Measurements from ENCODE around the gene BGN.

Gene BGN

DNA sequence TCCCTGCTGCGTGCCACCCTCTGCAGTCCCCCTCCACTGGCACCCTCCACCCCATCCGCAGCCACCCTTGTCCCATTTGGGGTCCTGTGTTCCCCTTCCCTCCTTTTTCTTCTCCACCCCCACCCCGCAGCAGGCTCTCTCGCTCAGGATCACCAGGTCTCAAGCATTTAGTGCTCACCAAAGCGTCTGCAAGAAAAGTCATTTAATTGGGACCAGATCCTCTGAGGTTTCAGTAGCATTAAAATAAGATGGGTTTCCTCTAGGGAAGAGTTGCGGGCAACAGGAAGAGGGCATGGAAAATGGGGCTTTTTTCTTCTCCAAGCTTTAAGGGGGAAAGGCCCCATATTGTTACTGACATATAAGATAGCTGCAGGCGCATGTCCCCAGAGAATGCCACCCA lies 19.5 kb upstream of the BGN start:
- TF ChIP-seq, protein P1, sequence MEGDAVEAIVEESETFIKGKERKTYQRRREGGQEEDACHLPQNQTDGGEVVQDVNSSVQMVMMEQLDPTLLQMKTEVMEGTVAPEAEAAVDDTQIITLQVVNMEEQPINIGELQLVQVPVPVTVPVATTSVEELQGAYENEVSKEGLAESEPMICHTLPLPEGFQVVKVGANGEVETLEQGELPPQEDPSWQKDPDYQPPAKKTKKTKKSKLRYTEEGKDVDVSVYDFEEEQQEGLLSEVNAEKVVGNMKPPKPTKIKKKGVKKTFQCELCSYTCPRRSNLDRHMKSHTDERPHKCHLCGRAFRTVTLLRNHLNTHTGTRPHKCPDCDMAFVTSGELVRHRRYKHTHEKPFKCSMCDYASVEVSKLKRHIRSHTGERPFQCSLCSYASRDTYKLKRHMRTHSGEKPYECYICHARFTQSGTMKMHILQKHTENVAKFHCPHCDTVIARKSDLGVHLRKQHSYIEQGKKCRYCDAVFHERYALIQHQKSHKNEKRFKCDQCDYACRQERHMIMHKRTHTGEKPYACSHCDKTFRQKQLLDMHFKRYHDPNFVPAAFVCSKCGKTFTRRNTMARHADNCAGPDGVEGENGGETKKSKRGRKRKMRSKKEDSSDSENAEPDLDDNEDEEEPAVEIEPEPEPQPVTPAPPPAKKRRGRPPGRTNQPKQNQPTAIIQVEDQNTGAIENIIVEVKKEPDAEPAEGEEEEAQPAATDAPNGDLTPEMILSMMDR (IDR thresholded peaks at IDR 0.05; ENCODE audit: control insufficient read depth, extremely low read depth, insufficient read depth): no peak
- DNase-seq (ENCODE audit: low read depth): no peak
- no peak overlapping the region for H3K4me3 ChIP-seq (ENCODE audit: low read depth, low read length)

DNA sequence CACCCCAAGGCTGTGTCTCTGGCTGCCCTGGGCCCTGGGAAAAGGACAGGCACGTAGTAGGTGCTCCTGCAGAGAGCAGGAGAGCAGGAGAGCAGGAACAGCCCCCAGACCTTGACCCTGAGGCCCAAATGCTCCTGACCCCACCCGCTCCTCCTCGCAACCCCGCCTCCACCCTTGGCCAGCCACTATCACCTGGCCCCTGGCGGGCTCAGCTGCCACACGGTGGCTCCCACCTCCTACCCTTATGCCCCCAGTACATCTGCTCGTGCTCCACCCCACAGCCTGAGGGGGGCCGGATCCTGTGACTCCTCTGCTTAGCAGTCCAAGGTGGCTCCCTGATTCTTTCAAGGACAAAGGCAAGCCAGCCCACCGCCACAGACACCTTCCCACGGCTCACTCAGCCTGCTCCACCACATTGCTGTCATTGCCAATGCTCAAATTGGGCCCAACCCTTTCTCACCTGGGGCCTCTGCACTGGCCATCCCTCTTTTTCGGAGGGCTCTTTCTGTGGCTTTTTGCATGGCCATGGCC lies 19.0 kb upstream of the BGN start:
- no peak overlapping the region for H3K4me3 ChIP-seq (ENCODE audit: low read depth, low read length)
- TF ChIP-seq, protein P1 (IDR thresholded peaks at IDR 0.05; ENCODE audit: control insufficient read depth, extremely low read depth, insufficient read depth): no peak
- DNase-seq (ENCODE audit: low read depth): no peak

DNA sequence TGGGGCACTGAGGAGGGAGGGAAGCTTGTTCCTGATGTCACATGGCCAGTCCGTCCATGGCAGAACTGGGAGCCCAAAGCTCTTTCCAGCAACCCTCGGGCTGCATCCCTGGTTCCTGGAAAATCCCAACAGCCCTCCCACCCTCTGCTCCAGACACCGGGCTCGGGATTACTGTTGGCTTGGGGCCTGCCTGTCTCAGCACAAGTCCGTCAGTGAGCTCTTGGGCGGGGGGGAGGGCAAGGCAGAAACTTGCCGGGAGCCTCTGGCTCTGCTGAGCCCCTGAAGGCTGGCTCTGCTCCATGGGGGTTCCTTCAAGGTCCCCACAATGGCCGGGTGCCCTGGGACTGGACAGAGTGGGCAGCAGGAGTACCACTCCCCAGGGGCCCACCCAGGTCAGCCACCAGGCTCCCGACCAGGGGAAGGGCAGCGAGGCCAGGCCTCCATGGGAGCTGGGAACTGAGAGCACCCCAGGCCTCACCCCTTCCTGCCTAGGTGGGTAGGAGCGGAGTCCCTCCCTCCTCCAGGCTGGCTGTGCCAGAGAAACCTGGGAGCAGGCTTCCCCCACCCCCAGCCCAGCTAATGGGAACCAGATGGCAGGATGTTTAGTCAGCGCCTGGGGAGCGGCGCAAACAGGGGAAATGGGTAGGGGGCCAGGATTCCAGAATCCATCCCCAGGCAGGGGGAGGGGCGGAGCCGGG lies 18.0 kb upstream of the BGN start:
- no peak overlapping the region for H3K4me3 ChIP-seq (ENCODE audit: low read depth, low read length)
- DNase-seq (ENCODE audit: low read depth): no peak
- TF ChIP-seq, protein P1 (IDR thresholded peaks at IDR 0.05; ENCODE audit: control insufficient read depth, extremely low read depth, insufficient read depth): no peak

DNA sequence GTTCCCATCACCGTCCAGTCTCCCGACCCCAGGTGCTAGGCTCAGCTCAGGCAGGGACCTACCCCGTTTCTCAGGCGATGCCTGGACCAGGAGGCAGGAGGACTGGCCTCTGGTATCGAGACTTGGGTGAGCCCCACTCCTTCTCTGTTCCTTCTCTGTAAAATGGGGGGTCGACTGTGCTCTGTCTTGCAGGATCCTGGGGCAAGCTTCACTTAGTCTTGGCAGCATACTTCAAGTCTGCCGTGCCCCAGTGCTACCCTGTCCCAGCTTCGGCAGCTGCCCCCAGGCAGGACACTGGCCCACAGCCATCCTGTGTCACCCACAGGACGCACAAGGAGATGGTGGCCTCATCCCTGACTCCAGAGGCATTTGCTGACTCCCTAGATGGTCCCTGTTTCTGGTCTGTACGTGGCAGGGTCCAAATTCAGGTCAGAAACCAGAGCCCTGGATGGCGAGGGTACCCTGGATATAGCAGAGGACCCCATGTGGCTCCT lies 17.4 kb upstream of the BGN start:
- TF ChIP-seq, protein P1 (IDR thresholded peaks at IDR 0.05; ENCODE audit: control insufficient read depth, extremely low read depth, insufficient read depth): no peak
- no peak overlapping the region for H3K4me3 ChIP-seq (ENCODE audit: low read depth, low read length)
- DNase-seq (ENCODE audit: low read depth): no peak

DNA sequence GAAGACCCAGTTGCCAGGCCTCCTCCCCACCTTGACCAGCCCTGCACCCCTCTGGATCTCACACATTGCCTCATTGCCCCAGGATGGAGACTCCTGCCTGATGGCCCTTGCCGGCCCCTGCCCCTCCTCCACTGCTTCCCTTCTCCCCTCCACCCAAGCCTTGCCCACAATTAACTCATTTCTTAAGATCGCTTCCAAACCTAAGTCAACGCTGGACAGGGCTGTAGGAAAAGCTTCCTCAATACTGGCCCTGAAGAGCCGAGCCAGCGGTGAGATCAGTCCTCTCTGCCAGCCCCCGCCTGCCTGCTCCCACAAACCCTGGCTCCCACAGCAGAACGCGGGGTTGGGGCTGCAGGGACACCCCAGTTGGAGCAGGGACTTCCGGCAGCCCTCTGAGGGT lies 16.9 kb upstream of the BGN start:
- no peak overlapping the region for H3K4me3 ChIP-seq (ENCODE audit: low read depth, low read length)
- DNase-seq (ENCODE audit: low read depth): no peak
- TF ChIP-seq, protein P1 (IDR thresholded peaks at IDR 0.05; ENCODE audit: control insufficient read depth, extremely low read depth, insufficient read depth): no peak

- TF ChIP-seq, protein P1 (IDR thresholded peaks at IDR 0.05; ENCODE audit: control insufficient read depth, extremely low read depth, insufficient read depth): no peak
- H3K4me3 ChIP-seq (ENCODE audit: low read depth, low read length): no peak overlapping the region
- DNase-seq (ENCODE audit: low read depth): no peak
Measured at GRCh38 chrX:153478746-153479145, 16.0 kb upstream of the BGN start.

GRCh38 chrX:153481043-153481442 lies 13.7 kb upstream of the BGN start:
- H3K4me3 ChIP-seq (ENCODE audit: low read depth, low read length): no peak overlapping the region
- TF ChIP-seq, protein P1 (IDR thresholded peaks at IDR 0.05; ENCODE audit: control insufficient read depth, extremely low read depth, insufficient read depth): no peak

More at GRCh38 chrX:153481043-153481442, 13.7 kb upstream of the BGN start:
- no peak for DNase-seq (ENCODE audit: low read depth)

All from LNCaP clone FGC (cell line).